ENCODE measurements around the gene SCUBE1. TPM values are rescaled to one million over a fixed set of nuclear protein-coding genes. Genes with fewer than 3 reads are reported as not detected.

Gene SCUBE1
- total and polyA plus RNA-seq, 2 experiments from 2014 or later: not detected

GRCh38 chr22:43200031-43200430 lies 143.1 kb downstream of the SCUBE1 start:
- no peak overlapping the region for H3K9ac ChIP-seq
- H4K20me1 ChIP-seq (ENCODE audit: insufficient read depth): no peaks in the 10 kb centered on the region
- H3K9me2 ChIP-seq (ENCODE audit: insufficient read depth): no peaks in the 10 kb centered on the region
- H3K36me3 ChIP-seq (ENCODE audit: low read depth): no peaks in the 10 kb centered on the region
- no peaks in the 10 kb centered on the region for H3K27me3 ChIP-seq (replicated peaks; ENCODE audit: insufficient read depth)
- WGBS, 2 experiments (ENCODE audit: low coverage in 1 of 2, low lambda C conversion rate in 2 of 2, missing lambda C conversion rate in 2 of 2): 83 to 89% methylated on average over 16 to 17 of the region's 17 CpGs
- H3K4me2 ChIP-seq (ENCODE audit: unreplicated experiment): no peak overlapping the region
- no peaks in the 10 kb centered on the region for H3K9me3 ChIP-seq (ENCODE audit: low read depth)
- H3K27ac ChIP-seq: no peak overlapping the region
- peaks cover 13% of the 10 kb centered on the region for H3K4me1 ChIP-seq (ENCODE audit: insufficient read depth)
- no peak for DNase-seq
- TF ChIP-seq EZH2phosphoT487 (IDR thresholded peaks at IDR 0.05; ENCODE audit: insufficient read depth, low read depth) (no peak), EZH2 (IDR thresholded peaks at IDR 0.05; ENCODE audit: insufficient read depth, poor library complexity, severe bottlenecking) (no peak)
- H3K79me2 ChIP-seq (ENCODE audit: insufficient read depth): no peaks in the 10 kb centered on the region
- no peak overlapping the region for H3K4me3 ChIP-seq
- H3F3A ChIP-seq (ENCODE audit: insufficient read depth): peaks cover 6% of the 10 kb centered on the region; the same call in 1 of the 2 replicates
- in situ Hi-C loops (cut with MboI): no loop called here
- no peak overlapping the region for H2AFZ ChIP-seq

GRCh38 chr22:43199541-43199940 lies 143.6 kb downstream of the SCUBE1 start:
- 83 to 85% methylated on average over 10 to 11 of the region's 11 CpGs for WGBS, 2 experiments (ENCODE audit: low coverage in 1 of 2, low lambda C conversion rate in 2 of 2, missing lambda C conversion rate in 2 of 2)
- H3K4me1 ChIP-seq (ENCODE audit: insufficient read depth): peaks cover 13% of the 10 kb centered on the region
- in situ Hi-C loops (cut with MboI): no loop called here
- no peak overlapping the region for H3K27ac ChIP-seq
- no peak overlapping the region for H3K4me3 ChIP-seq
- TF ChIP-seq EZH2phosphoT487 (IDR thresholded peaks at IDR 0.05; ENCODE audit: insufficient read depth, low read depth) (no peak), EZH2 (IDR thresholded peaks at IDR 0.05; ENCODE audit: insufficient read depth, poor library complexity, severe bottlenecking) (no peak)
- H3K9me3 ChIP-seq (ENCODE audit: low read depth): no peaks in the 10 kb centered on the region
- DNase-seq: no peak
- no peaks in the 10 kb centered on the region for H3K79me2 ChIP-seq (ENCODE audit: insufficient read depth)
- H2AFZ ChIP-seq: no peak overlapping the region
- H3K4me2 ChIP-seq (ENCODE audit: unreplicated experiment): no peak overlapping the region
- no peaks in the 10 kb centered on the region; the same call in 1 of the 2 replicates for H3K27me3 ChIP-seq (replicated peaks; ENCODE audit: insufficient read depth)
- H3K9ac ChIP-seq: no peak overlapping the region
- H3K9me2 ChIP-seq (ENCODE audit: insufficient read depth): no peaks in the 10 kb centered on the region
- H4K20me1 ChIP-seq (ENCODE audit: insufficient read depth): no peaks in the 10 kb centered on the region
- H3F3A ChIP-seq (ENCODE audit: insufficient read depth): peaks cover 6% of the 10 kb centered on the region; the same call in 1 of the 2 replicates
- no peaks in the 10 kb centered on the region for H3K36me3 ChIP-seq (ENCODE audit: low read depth)

- Histone ChIP-seq H3K9ac (no peak overlapping the region), H3K27me3 (replicated peaks; ENCODE audit: insufficient read depth) (no peaks in the 10 kb centered on the region; the same call in 1 of the 2 replicates), H3K27ac (no peak overlapping the region), H3K4me1 (ENCODE audit: insufficient read depth) (peaks cover 13% of the 10 kb centered on the region), H4K20me1 (ENCODE audit: insufficient read depth) (no peaks in the 10 kb centered on the region), H3K4me3 (no peak overlapping the region), H3F3A (ENCODE audit: insufficient read depth) (peaks cover 6% of the 10 kb centered on the region; the same call in 1 of the 2 replicates), H2AFZ (no peak overlapping the region), H3K4me2 (ENCODE audit: unreplicated experiment) (no peak overlapping the region), H3K79me2 (ENCODE audit: insufficient read depth) (no peaks in the 10 kb centered on the region), H3K9me2 (ENCODE audit: insufficient read depth) (no peaks in the 10 kb centered on the region), H3K9me3 (ENCODE audit: low read depth) (no peaks in the 10 kb centered on the region), H3K36me3 (ENCODE audit: low read depth) (no peaks in the 10 kb centered on the region)
- in situ Hi-C loops (cut with MboI): no loop called here
- peak; percentile 25 for DNase-seq
- no peak for TF ChIP-seq EZH2phosphoT487 (IDR thresholded peaks at IDR 0.05; ENCODE audit: insufficient read depth, low read depth)
- no peak for TF ChIP-seq EZH2 (IDR thresholded peaks at IDR 0.05; ENCODE audit: insufficient read depth, poor library complexity, severe bottlenecking)
- 77 to 79% methylated on average over 9 of the region's 9 CpGs for WGBS, 2 experiments (ENCODE audit: low coverage in 1 of 2, low lambda C conversion rate in 2 of 2, missing lambda C conversion rate in 2 of 2)
Measured at GRCh38 chr22:43198936-43199335, 144.2 kb downstream of the SCUBE1 start.

GRCh38 chr22:43198126-43198525 lies 145.0 kb downstream of the SCUBE1 start:
- Histone ChIP-seq H3F3A (ENCODE audit: insufficient read depth) (peaks cover 6% of the 10 kb centered on the region; the same call in 1 of the 2 replicates), H3K4me3 (no peak overlapping the region), H3K4me2 (ENCODE audit: unreplicated experiment) (no peak overlapping the region), H2AFZ (no peak overlapping the region), H3K79me2 (ENCODE audit: insufficient read depth) (no peaks in the 10 kb centered on the region), H3K36me3 (ENCODE audit: low read depth) (no peaks in the 10 kb centered on the region), H3K4me1 (ENCODE audit: insufficient read depth) (peaks cover 13% of the 10 kb centered on the region), H4K20me1 (ENCODE audit: insufficient read depth) (no peaks in the 10 kb centered on the region), H3K27me3 (replicated peaks; ENCODE audit: insufficient read depth) (no peaks in the 10 kb centered on the region; the same call in 1 of the 2 replicates), H3K27ac (no peak overlapping the region), H3K9me3 (ENCODE audit: low read depth) (no peaks in the 10 kb centered on the region), H3K9me2 (ENCODE audit: insufficient read depth) (no peaks in the 10 kb centered on the region), H3K9ac (no peak overlapping the region)
- DNase-seq: no peak
- TF ChIP-seq EZH2 (IDR thresholded peaks at IDR 0.05; ENCODE audit: insufficient read depth, poor library complexity, severe bottlenecking) (no peak), EZH2phosphoT487 (IDR thresholded peaks at IDR 0.05; ENCODE audit: insufficient read depth, low read depth) (no peak)
- in situ Hi-C loops (cut with MboI): no loop called here
- 86 to 91% methylated on average over 5 of the region's 5 CpGs for WGBS, 2 experiments (ENCODE audit: low coverage in 1 of 2, low lambda C conversion rate in 2 of 2, missing lambda C conversion rate in 2 of 2)

All from GM23248 (cell line).